Cardiac fibroblast (primary cell): ENCODE results near the gene SLC25A17.
A peak's percentile ranks its signal among the peaks of the same experiment; 100 is the strongest.

ENCODE experiments used
- DNase-seq, 2 donors: peaks; one replicate each; pipeline versions ENCODE4 v3.0.0 to v3.0.0-alpha.2; 2010; ENCODE audit warnings: low read depth in 2 of 2
- H3K4me3 ChIP-seq, 2 donors: replicated peaks in 1 of 2; 1 replicate in 1 of 2; 2 replicates in 1 of 2; pipeline ENCODE4 v1.5.1; 2011; ENCODE audit warnings: low read depth in 2 of 2, low read length in 2 of 2, mild to moderate bottlenecking in 2 of 2, moderate library complexity in 1 of 2
- CTCF ChIP-seq: IDR thresholded peaks from one replicate; pipeline ENCODE4 v1.5.1; 2011; ENCODE audit warnings: low read depth, mild to moderate bottlenecking, low read length, inconsistent platforms

Gene SLC25A17

DNA sequence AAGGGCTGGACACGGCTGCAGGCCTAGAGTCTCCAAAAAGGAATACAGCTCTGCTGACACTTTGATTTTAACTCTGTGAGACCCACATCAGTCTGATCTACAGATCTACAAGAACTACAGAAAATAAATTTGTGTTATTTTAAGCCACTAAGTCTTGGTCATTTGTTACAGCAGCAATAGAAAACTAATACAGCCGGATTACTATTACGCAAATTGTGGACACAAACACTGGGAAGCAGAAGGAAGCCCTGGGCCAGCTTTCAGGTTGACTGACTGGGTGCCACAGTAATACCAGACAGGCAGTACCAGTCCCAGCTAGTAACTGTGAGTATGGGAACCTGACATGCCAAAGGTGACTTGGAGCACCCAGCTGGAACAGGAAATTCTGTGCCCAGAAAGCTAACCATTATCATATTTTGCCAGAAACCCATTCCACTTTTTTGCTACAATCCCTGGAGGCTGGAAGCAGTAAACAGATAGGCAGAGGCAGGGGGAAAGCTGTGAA is 13.4 kb downstream of the SLC25A17 start:
- DNase-seq, result no peak
- TF ChIP-seq CTCF, result no peak
- H3K4me3 ChIP-seq, result no peak overlapping the region

- TF ChIP-seq CTCF, result no peak
- no peak for DNase-seq
- no peak overlapping the region for H3K4me3 ChIP-seq
These were observed 13.9 kb downstream of the SLC25A17 start for GRCh38 chr22:40805239-40805638.

DNA sequence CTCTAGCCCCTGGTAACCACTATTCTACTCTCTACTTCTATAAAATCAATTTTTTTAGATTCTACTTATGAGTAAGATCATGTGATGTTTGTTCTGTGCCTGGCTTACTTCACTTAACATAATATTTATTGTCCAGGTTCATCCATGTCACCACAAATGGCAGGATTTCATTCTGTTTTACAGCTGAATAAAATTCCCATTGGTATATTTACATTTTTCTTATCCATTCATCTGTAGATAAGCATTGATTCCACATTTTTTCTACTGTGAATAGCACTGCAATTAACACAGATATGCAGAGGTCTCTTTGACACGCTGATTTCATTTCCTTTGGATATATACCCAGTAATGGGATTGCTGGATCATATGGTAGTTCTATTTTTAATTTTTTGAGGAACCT is 15.8 kb downstream of the SLC25A17 start:
- DNase-seq, result no peak
- no peak for TF ChIP-seq CTCF
- H3K4me3 ChIP-seq, result no peak overlapping the region

DNA sequence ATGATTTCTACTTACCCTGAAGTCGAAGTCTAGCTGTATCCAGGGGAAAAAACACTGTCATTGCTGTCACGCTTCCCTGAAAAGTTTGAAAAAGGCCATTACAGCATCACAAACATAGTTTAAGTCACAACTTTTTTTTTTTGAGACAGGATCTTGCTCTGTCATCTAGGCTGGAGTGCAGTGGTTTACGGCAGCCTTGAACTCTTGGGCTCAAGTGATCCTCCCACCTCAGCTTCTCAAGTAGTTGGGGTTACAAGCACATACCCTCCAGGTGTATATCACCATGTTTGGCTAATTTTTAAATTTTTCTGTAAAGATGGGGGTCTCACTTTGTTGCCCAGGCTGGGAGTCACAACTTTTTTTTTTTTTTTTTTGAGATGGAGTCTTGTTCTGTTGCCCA is 20.1 kb downstream of the SLC25A17 start:
- DNase-seq, result no peak
- no peak for TF ChIP-seq CTCF
- no peak overlapping the region for H3K4me3 ChIP-seq

- peak in 1 of 2 donors; percentile 17 for DNase-seq
- no peak overlapping the region for H3K4me3 ChIP-seq
- no peak for TF ChIP-seq CTCF
These were observed 21.7 kb downstream of the SLC25A17 start for GRCh38 chr22:40797427-40797826.

DNA sequence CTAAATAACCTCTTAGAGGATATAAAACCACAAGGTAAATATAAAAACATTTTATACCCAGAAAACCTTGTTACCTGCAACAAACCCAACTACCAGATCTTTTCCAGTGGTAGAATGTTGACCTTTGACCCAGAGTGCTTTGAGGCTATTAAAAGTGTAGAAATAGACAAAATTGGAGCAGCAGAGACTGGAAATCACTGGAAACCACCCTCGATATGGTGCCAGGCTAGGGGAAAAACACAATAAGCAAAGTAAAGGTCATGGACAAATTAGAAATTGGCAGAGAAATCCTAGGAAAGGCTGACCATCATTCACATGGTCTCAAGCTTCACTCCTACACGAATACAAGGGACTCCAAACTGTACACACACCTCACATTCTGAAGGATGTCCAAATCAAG is 26.7 kb downstream of the SLC25A17 start:
- DNase-seq, result no peak
- no peak for TF ChIP-seq CTCF
- no peak overlapping the region for H3K4me3 ChIP-seq

DNA sequence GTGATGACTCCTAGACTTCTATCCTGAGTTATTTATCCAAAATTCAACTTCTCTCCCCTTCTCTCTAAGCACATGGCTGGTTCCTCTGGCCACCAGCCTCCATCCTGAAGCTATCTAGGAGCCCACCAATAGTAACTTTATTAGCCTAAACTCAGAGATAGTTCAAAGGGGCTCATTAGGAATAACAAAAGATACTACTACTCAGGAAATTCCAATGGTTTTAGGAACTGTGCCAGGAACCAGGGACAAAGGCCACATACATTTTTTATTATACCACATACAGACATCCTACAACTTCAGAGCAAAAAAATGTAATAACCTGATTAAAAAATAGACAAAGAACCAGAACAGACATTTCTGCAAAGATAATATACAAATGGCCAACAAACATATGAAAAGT is 27.9 kb downstream of the SLC25A17 start:
- TF ChIP-seq CTCF, result no peak
- DNase-seq, result peak; percentile 16 to 33

More for the DNA sequence above, 27.9 kb downstream of the SLC25A17 start:
- no peak overlapping the region for H3K4me3 ChIP-seq
